GM12878 (cell line): ENCODE measurements around the gene UBASH3B. TPM values are rescaled to one million over a fixed set of nuclear protein-coding genes. Genes with fewer than 3 reads are reported as not detected.

Experiments used
- ATAC-seq: fragments of 200-7000 bp; cut with Tn5 transposase; 3 replicates; pipeline ENCODE4 v1.9.1; 2020; ENCODE audit warnings: mild to moderate bottlenecking, moderate library complexity
- BruUV-seq: library from RNA; stranded (reverse); fragments of 400-500 nt; replicated peaks from 2 replicates; lab custom pipeline; 2021; lab: Mats Ljungman, UMichigan
- CTCF ChIA-PET: fragments of 300-600 bp; sonication (Branson Sonifier 250); formaldehyde crosslinking; extraction: SDS; loops from one replicate; lab custom pipeline; 2021; ENCODE audit warnings: inconsistent platforms; lab: Yijun Ruan, JAX
- POLR2A ChIA-PET: fragments of 350-600 bp; formaldehyde crosslinking; extraction: SDS; loops from one replicate; lab custom pipeline; 2021; ENCODE audit warnings: inconsistent platforms; lab: Charles Lee
- RAD21 ChIA-PET: fragments of 300-600 bp; sonication (Branson Sonifier 250); formaldehyde crosslinking; loops from one replicate; lab custom pipeline; 2023; ENCODE audit warnings: antibody characterized with exemption; ENCODE audit not compliant: unreplicated experiment; lab: Charles Lee
- SMC1A ChIA-PET: fragments of 300-600 bp; sonication (Branson Sonifier 250); formaldehyde crosslinking; loops from one replicate; lab custom pipeline; 2023; ENCODE audit not compliant: unreplicated experiment, uncharacterized antibody; lab: Charles Lee
- DNase-seq: peaks from one replicate; pipeline ENCODE4 v3.0.0-alpha.2; 2011; ENCODE audit warnings: low read depth, low spot score
- FAIRE-seq: peaks from 3 replicates; lab custom pipeline; 2011; peaks lifted over from hg19 to GRCh38; lab: Jason Lieb, UNC
- H2AFZ ChIP-seq: 2 replicates; pipeline ENCODE4 v1.6.0; 2011; ENCODE audit warnings: low read depth, low read length, control low read depth; ENCODE audit not compliant: control insufficient read depth
- H3K27ac ChIP-seq: 2 replicates; pipeline ENCODE4 v1.5.1; 2011; ENCODE audit warnings: control low read depth; ENCODE audit not compliant: control insufficient read depth, insufficient read depth
- H3K27me3 ChIP-seq, 2 experiments: replicated peaks in 1 of 2; 2 replicates each; pipeline versions ENCODE4 v1.6.0 to v1.6.1; 2011; ENCODE audit warnings: low read length in 1 of 2; ENCODE audit not compliant: control insufficient read depth in 2 of 2, insufficient read depth in 2 of 2
- H3K36me3 ChIP-seq, 2 experiments: 2 replicates each; pipeline ENCODE4 v1.5.1; 2011; ENCODE audit warnings: low read length in 1 of 2; ENCODE audit not compliant: control insufficient read depth in 2 of 2, insufficient read depth in 2 of 2
- H3K4me1 ChIP-seq: 2 replicates; pipeline ENCODE4 v1.6.1; 2011; ENCODE audit warnings: mild to moderate bottlenecking, low read length, moderate library complexity, mixed read lengths; ENCODE audit not compliant: control insufficient read depth, insufficient read depth
- H3K4me2 ChIP-seq: 2 replicates; pipeline ENCODE4 v1.6.0; 2011; ENCODE audit warnings: control low read depth; ENCODE audit not compliant: control insufficient read depth, insufficient read depth
- H3K4me3 ChIP-seq: fragments of 200-600 bp; sonication (generic); 2 replicates; pipeline ENCODE4 v1.5.1; 2016
- H3K79me2 ChIP-seq: 2 replicates; pipeline ENCODE4 v1.6.0; 2011; ENCODE audit warnings: low read length; ENCODE audit not compliant: control insufficient read depth, insufficient read depth
- H3K9ac ChIP-seq: 2 replicates; pipeline ENCODE4 v1.8.0; 2011; ENCODE audit warnings: low read length, control low read depth, mixed read lengths; ENCODE audit not compliant: control insufficient read depth, insufficient read depth
- H3K9me3 ChIP-seq: replicated peaks from 3 replicates; pipeline ENCODE4 v1.5.1; 2011; ENCODE audit warnings: mild to moderate bottlenecking, low read length; ENCODE audit not compliant: control insufficient read depth, insufficient read depth
- H4K20me1 ChIP-seq: 2 replicates; pipeline ENCODE4 v1.6.0; 2011; ENCODE audit not compliant: control insufficient read depth, insufficient read depth
- CREM ChIP-seq: IDR thresholded peaks from 2 replicates; pipeline ENCODE4 v1.6.1; 2014; ENCODE audit warnings: antibody characterized with exemption, low read depth
- CTCF ChIP-seq, 3 experiments: IDR thresholded peaks in 2 of 3; conservative IDR thresholded peaks in 1 of 3; 2 replicates each; pipeline ENCODE4 v1.5.1; 2011; ENCODE audit warnings: low read depth in 3 of 3, low read length in 3 of 3, mild to moderate bottlenecking in 3 of 3, control low read depth in 2 of 3, moderate library complexity in 2 of 3, inconsistent platforms in 1 of 3, mixed read lengths in 1 of 3; ENCODE audit not compliant: control insufficient read depth in 2 of 3, insufficient read depth in 1 of 3; ENCODE audit errors: extremely low read depth in 1 of 3
- IKZF1 ChIP-seq: fragments of 450-650 bp; conservative IDR thresholded peaks from 2 replicates; pipeline ENCODE4 v1.6.1; 2017; ENCODE audit warnings: antibody characterized with exemption, mild to moderate bottlenecking
- ZBTB33 ChIP-seq: fragments of 450-650 bp; IDR thresholded peaks from 2 replicates; pipeline ENCODE4 v1.6.1; 2017; ENCODE audit warnings: mild to moderate bottlenecking
- WGBS: methylation state at CpG from one replicate; pipeline ENCODE4 v1.1.6; 2016; ENCODE audit warnings: low lambda C conversion rate; ENCODE audit not compliant: insufficient replicate concordance, insufficient coverage; ENCODE audit errors: missing lambda C conversion rate; 5-methylcytosine and 5-hydroxymethylcytosine counted together
- in situ Hi-C: fragments of 300-500 bp; cut with MboI; formaldehyde crosslinking; loops from 9 replicates; pipeline ENCODE4 v1.14.3; 2018; ENCODE audit warnings: mixed read lengths
- intact Hi-C: fragments of 100-400 bp; cut with micrococcal nuclease; formaldehyde crosslinking; loops from one replicate; pipeline ENCODE4 v1.14.2; 2022; ENCODE audit not compliant: unreplicated experiment
- polyA plus RNA-seq, 11 experiments: library from polyadenylated mRNA; depleted of rRNA in 4 of 11; unstranded in 6 of 11; stranded (reverse) in 5 of 11; fragments of >200 nt; fragmentation: Nextera tagmentation in 4 of 11; fragmentation: Illumina TruSeq in 1 of 11; extraction: Ambion mirVana in 4 of 11; extraction: Trizol in 1 of 11; gene quantifications; 1 replicate in 1 of 11; 2 replicates in 10 of 11; pipeline versions ENCODE4 v1.2.1 to v1.2.3, GENCODE V29; 2011 to 2016; ENCODE audit warnings: inconsistent platforms in 2 of 11, missing spikeins in 2 of 11, low read depth in 1 of 11
- total RNA-seq, 4 experiments: library from RNA; depleted of rRNA in 3 of 4; stranded (reverse); fragments of >200 nt in 3 of 4; fragmentation: Illumina TruSeq in 1 of 4; extraction: Trizol in 1 of 4; gene quantifications; 2 replicates each; pipeline versions ENCODE4 v1.2.1 to v1.2.3, GENCODE V29; 2013 to 2021

Gene UBASH3B
- total and polyA plus RNA-seq, 10 of the 15 experiments (the other 5 are each of a cell fraction or from before 2014, with no cell fraction given) = 0.18 to 3.3 (median 0.57) TPM

- Histone ChIP-seq H3K9me3 (no peaks in the 10 kb centered on the region), H3K4me1 (peaks cover 21% of the 10 kb centered on the region), H3K27ac (no peak overlapping the region), H3K4me3 (no peak overlapping the region), H3K79me2 (no peaks in the 10 kb centered on the region), H3K36me3 (no peaks in the 10 kb centered on the region), H2AFZ (no peak overlapping the region), H4K20me1 (no peaks in the 10 kb centered on the region), H3K9ac (no peak overlapping the region), H3K27me3 (no peaks in the 10 kb centered on the region), H3K4me2 (no peak overlapping the region)
- ChIA-PET CTCF (interaction anchor here (0.9 to 7.9 kb wide), 6 partner anchors 9 to 250 kb away, joined by 3 to 190 read pairs (median 18); no protein-coding TSS in a partner anchor), SMC1A (interaction anchor here (0.6 to 7.8 kb wide), 9 partner anchors 7 to 251 kb away, joined by 3 to 165 read pairs (median 5); no protein-coding TSS in a partner anchor), POLR2A (no interaction called here), RAD21 (interaction anchor here (1.0 to 8.0 kb wide), 2 partner anchors 51 to 66 kb away, joined by 3 to 175 read pairs; no protein-coding TSS in a partner anchor)
- 62% methylated on average over 5 of the region's 5 CpGs for WGBS
- BruUV-seq = no TSS peak
- FAIRE-seq (no peak), DNase-seq (no peak), ATAC-seq (peak; percentile 29)
- in situ Hi-C loops (no loop called here), intact Hi-C loops (no loop called here)
- TF ChIP-seq CREM = no peak
- TF ChIP-seq IKZF1 = 0 out of 2 replicates have a peak, but pooled peaks have one; percentile 20
- no peak for TF ChIP-seq CTCF (IDR thresholded peaks at IDR 0.05 in 2 of 3, conservative IDR thresholded peaks at IDR 0.05 in 1 of 3; ENCODE audit: control insufficient read depth in 2 of 3, extremely low read depth in 1 of 3, insufficient read depth in 1 of 3, low read depth in 3 of 3, low read length in 3 of 3)
Measured at GRCh38 chr11:122803716-122804115, 148.2 kb downstream of the UBASH3B start.

DNA sequence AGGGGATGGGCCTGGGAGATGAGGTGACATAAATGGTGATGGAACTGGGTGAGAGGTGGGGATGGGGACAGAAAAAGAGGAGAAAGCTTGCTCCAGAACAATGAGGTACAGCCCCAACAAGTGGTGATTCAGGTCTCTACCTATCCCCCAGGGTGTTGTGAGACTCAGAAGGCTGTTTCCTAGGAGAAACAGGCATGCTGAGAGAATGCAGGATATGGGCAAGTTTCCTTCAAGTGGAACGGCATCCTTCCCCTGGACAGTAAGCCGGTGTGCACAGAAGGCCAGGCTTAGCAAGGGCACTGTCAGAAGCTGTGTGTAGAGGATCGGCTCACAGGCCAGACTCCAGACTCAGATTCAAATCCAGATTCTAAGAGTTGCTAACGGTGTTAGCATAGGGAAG is 148.6 kb downstream of the UBASH3B start:
- no peak overlapping the region for H3K4me2 ChIP-seq

More for the DNA sequence above, 148.6 kb downstream of the UBASH3B start:
- Histone ChIP-seq H3K4me1 (peaks cover 21% of the 10 kb centered on the region), H3K4me3 (no peak overlapping the region), H3K27me3 (no peaks in the 10 kb centered on the region), H2AFZ (no peak overlapping the region; the same call in 1 of the 2 replicates), H3K9me3 (no peaks in the 10 kb centered on the region), H3K9ac (no peak overlapping the region), H3K36me3 (no peaks in the 10 kb centered on the region), H3K79me2 (no peaks in the 10 kb centered on the region), H3K27ac (no peak overlapping the region), H4K20me1 (no peaks in the 10 kb centered on the region)
- ATAC-seq (peak; percentile 15), FAIRE-seq (no peak), DNase-seq (no peak)
- intact Hi-C loops = no loop called here
- TF ChIP-seq ZBTB33 = no peak
- ChIA-PET SMC1A (interaction anchor here (0.6 to 7.8 kb wide), 10 partner anchors 7 to 251 kb away, joined by 3 to 165 read pairs (median 5); no protein-coding TSS in a partner anchor), POLR2A (no interaction called here), RAD21 (interaction anchor here (1.0 to 8.0 kb wide), 3 partner anchors 50 to 217 kb away, joined by 3 to 175 read pairs (median 3); no protein-coding TSS in a partner anchor), CTCF (interaction anchor here (0.9 to 7.9 kb wide), 7 partner anchors 9 to 250 kb away, joined by 3 to 190 read pairs (median 5); no protein-coding TSS in a partner anchor)
- WGBS = 74% methylated on average over 4 of the region's 4 CpGs
- no TSS peak for BruUV-seq
- in situ Hi-C loops = no loop called here
